H1 (cell line): Measurements from ENCODE around the gene ZDHHC5. TPM values are rescaled to one million over a fixed set of nuclear protein-coding genes. Genes with fewer than 3 reads are reported as not detected.

Experiments used
- MAFK ChIP-seq: IDR thresholded peaks from 2 replicates; pipeline ENCODE4 v1.6.1; 2012; ENCODE audit warnings: low read depth, mild to moderate bottlenecking, improper control_type of control experiment, low read length
- TEAD4 ChIP-seq: IDR thresholded peaks from 2 replicates; pipeline ENCODE4 v1.6.1; 2012; ENCODE audit warnings: low read depth, low read length, inconsistent platforms, mixed read lengths
- polyA plus RNA-seq, 7 experiments: library from polyadenylated mRNA; depleted of rRNA in 3 of 7; stranded (reverse) in 5 of 7; unstranded in 2 of 7; fragments of >200 nt in 5 of 7; fragments of 200-250 nt in 2 of 7; gene quantifications; 1 replicate in 5 of 7; 2 replicates in 1 of 7; 4 replicates in 1 of 7; pipeline versions ENCODE4 v1.2.1 to v1.2.3, GENCODE V29; 2011 to 2013; ENCODE audit warnings: missing spikeins in 2 of 7, mixed read lengths in 2 of 7
- total RNA-seq: library from RNA; stranded (reverse); fragmentation: NEBNext Ultra II Directional; extraction: Animal tissue kit (Norgen Biotek cat#: 25700); gene quantifications from 2 replicates; pipeline ENCODE4 v1.2.1, GENCODE V29; 2021

The ZDHHC5 gene
- total and polyA plus RNA-seq, 2 of the 8 experiments (the other 6 are each of a cell fraction or from before 2014, with no cell fraction given), result 40.0 to 56.3 TPM

- TF ChIP-seq TEAD4 (no peak), MAFK (no peak)
Observed at GRCh38 chr11:57728829-57729228, 60.9 kb downstream of the ZDHHC5 start (continued).
